DOHH2 (cell line): ENCODE data around the gene RHCG.

ENCODE experiments used
- H3F3A ChIP-seq: fragments of 200-600 bp; sonication (generic), shearing (Covaris generic); 2 replicates; pipeline ENCODE4 v1.6.0; 2016; ENCODE audit warnings: antibody characterized with exemption, mild to moderate bottlenecking; ENCODE audit not compliant: control insufficient read depth, insufficient read depth
- H3K27ac ChIP-seq: fragments of 200-600 bp; sonication (generic); 2 replicates; pipeline ENCODE4 v1.5.1; 2014; ENCODE audit warnings: low read depth, mild to moderate bottlenecking, low read length, moderate library complexity
- H3K27me3 ChIP-seq: fragments of 200-600 bp; sonication (generic); 2 replicates; pipeline ENCODE4 v1.6.1; 2014; ENCODE audit warnings: mild to moderate bottlenecking, low read length, mixed read lengths; ENCODE audit not compliant: control insufficient read depth
- H3K36me3 ChIP-seq: fragments of 200-600 bp; sonication (generic); 2 replicates; pipeline ENCODE4 v1.6.1; 2014; ENCODE audit warnings: mild to moderate bottlenecking, low read length, moderate library complexity, mixed read lengths; ENCODE audit not compliant: control insufficient read depth
- H3K4me1 ChIP-seq: fragments of 200-600 bp; sonication (generic); 2 replicates; pipeline ENCODE4 v1.6.1; 2014; ENCODE audit warnings: mild to moderate bottlenecking, low read length, mixed read lengths; ENCODE audit not compliant: control insufficient read depth
- H3K4me2 ChIP-seq: fragments of 200-600 bp; sonication (generic); 2 replicates; pipeline ENCODE4 v1.6.0; 2014; ENCODE audit warnings: mild to moderate bottlenecking, low read length, moderate library complexity
- H3K4me3 ChIP-seq: fragments of 200-600 bp; sonication (generic); 2 replicates; pipeline ENCODE4 v1.5.1; 2014; ENCODE audit warnings: mild to moderate bottlenecking, low read length, mixed read lengths
- H3K79me2 ChIP-seq: fragments of 200-600 bp; sonication (generic); 2 replicates; pipeline ENCODE4 v1.6.1; 2014; ENCODE audit warnings: mild to moderate bottlenecking, low read length, mixed read lengths; ENCODE audit not compliant: control insufficient read depth
- H3K9me2 ChIP-seq: fragments of 200-600 bp; sonication (generic); replicated peaks from 2 replicates; pipeline ENCODE4 v1.6.1; 2014; ENCODE audit warnings: mild to moderate bottlenecking, low read length, mixed read lengths; ENCODE audit not compliant: control insufficient read depth
- H3K9me3 ChIP-seq: fragments of 200-600 bp; sonication (generic); 2 replicates; pipeline ENCODE4 v1.6.1; 2014; ENCODE audit warnings: antibody characterized with exemption, low read length, mixed read lengths; ENCODE audit not compliant: control insufficient read depth, insufficient read depth
- H4K20me1 ChIP-seq: fragments of 200-600 bp; sonication (generic); 2 replicates; pipeline ENCODE4 v1.6.0; 2014; ENCODE audit warnings: low read depth, mild to moderate bottlenecking, antibody characterized with exemption, low read length, moderate library complexity; ENCODE audit not compliant: control insufficient read depth, insufficient read depth
- CTCF ChIP-seq: fragments of 200-600 bp; sonication (generic); IDR thresholded peaks from one replicate; pipeline ENCODE4 v1.5.1; 2014; ENCODE audit warnings: antibody characterized with exemption, mild to moderate bottlenecking, low read depth, low read length; ENCODE audit not compliant: poor library complexity, severe bottlenecking
- EZH2phosphoT487 ChIP-seq: fragments of 200-600 bp; sonication (generic); IDR thresholded peaks from 2 replicates; pipeline ENCODE4 v1.6.1; 2017; ENCODE audit warnings: borderline replicate concordance, mild to moderate bottlenecking, antibody characterized with exemption, low read length, moderate library complexity, mixed read lengths

RHCG gene

GRCh38 chr15:89428246-89428645 is 68.1 kb downstream of the RHCG start:
- no peaks in the 10 kb centered on the region for H3K79me2 ChIP-seq
- no peak overlapping the region for H3K27ac ChIP-seq
- H3K9me3 ChIP-seq = no peaks in the 10 kb centered on the region
- no peaks in the 10 kb centered on the region for H3K9me2 ChIP-seq
- H3K4me2 ChIP-seq = no peak overlapping the region
- TF ChIP-seq CTCF (no peak), EZH2phosphoT487 (no peak)
- H3K4me3 ChIP-seq = no peak overlapping the region
- H3K36me3 ChIP-seq = no peaks in the 10 kb centered on the region
- H4K20me1 ChIP-seq = no peaks in the 10 kb centered on the region
- H3F3A ChIP-seq = no peaks in the 10 kb centered on the region
- peaks cover 9% of the 10 kb centered on the region for H3K4me1 ChIP-seq
- H3K27me3 ChIP-seq = no peaks in the 10 kb centered on the region

- H3K9me2 ChIP-seq = no peaks in the 10 kb centered on the region
- no peaks in the 10 kb centered on the region for H3K9me3 ChIP-seq
- H3F3A ChIP-seq = no peaks in the 10 kb centered on the region
- H3K27ac ChIP-seq = no peak overlapping the region
- no peaks in the 10 kb centered on the region for H3K36me3 ChIP-seq
- H3K4me3 ChIP-seq = no peak overlapping the region
- no peaks in the 10 kb centered on the region for H4K20me1 ChIP-seq
- TF ChIP-seq CTCF (no peak), EZH2phosphoT487 (no peak)
- peaks cover 9% of the 10 kb centered on the region for H3K4me1 ChIP-seq
- H3K79me2 ChIP-seq = no peaks in the 10 kb centered on the region
- H3K4me2 ChIP-seq = no peak overlapping the region
- H3K27me3 ChIP-seq = no peaks in the 10 kb centered on the region
Observed at GRCh38 chr15:89426500-89426899, 69.9 kb downstream of the RHCG start.

- H3K4me3 ChIP-seq = no peak overlapping the region
- no peaks in the 10 kb centered on the region for H3K79me2 ChIP-seq
- no peak overlapping the region for H3K4me2 ChIP-seq
- H3K27ac ChIP-seq = no peak overlapping the region
- no peaks in the 10 kb centered on the region for H3F3A ChIP-seq
- H3K9me3 ChIP-seq = no peaks in the 10 kb centered on the region
- TF ChIP-seq CTCF = no peak
- no peak for TF ChIP-seq EZH2phosphoT487
- no peaks in the 10 kb centered on the region for H4K20me1 ChIP-seq
- no peaks in the 10 kb centered on the region for H3K9me2 ChIP-seq
- H3K27me3 ChIP-seq = no peaks in the 10 kb centered on the region; the same call in 1 of the 2 replicates
- no peaks in the 10 kb centered on the region for H3K36me3 ChIP-seq
- no peaks in the 10 kb centered on the region for H3K4me1 ChIP-seq
Observed at GRCh38 chr15:89423981-89424380, 72.4 kb downstream of the RHCG start.
